ENCODE data around the gene CISTR.
"Not testable (repeated sequence)": the region's sequence is repeated elsewhere in the genome, so short reads cannot be mapped to it uniquely, and the experiment has no call there.

Gene CISTR

DNA sequence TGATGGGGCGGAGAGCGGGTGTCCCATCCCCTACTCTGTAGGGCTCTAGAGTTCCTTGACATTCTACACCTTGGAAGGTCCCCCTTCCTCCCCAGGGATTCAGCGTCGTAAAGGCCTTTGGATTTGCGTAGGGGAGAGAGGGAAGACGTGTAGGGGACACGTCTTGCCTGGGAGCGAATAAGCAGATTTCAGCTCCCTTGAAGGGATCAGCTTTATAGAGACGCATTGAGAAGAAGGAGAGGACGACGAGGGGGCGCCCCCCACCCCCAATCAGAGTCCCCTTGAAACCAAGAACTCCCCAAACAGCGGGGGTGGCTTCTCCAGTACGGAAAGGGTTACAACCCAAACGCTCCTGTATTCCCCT is 24.9 kb downstream of the CISTR start:
- peak overlapping the region; percentile 81 for H3K9ac ChIP-seq (ENCODE audit: insufficient read length)
- H3K27ac ChIP-seq, result no peak overlapping the region
- no peaks in the 10 kb centered on the region for H3K36me3 ChIP-seq (ENCODE audit: insufficient read depth, low read length)
- H3K4me3 ChIP-seq, result peak overlapping the region; percentile 84
- H3K9me3 ChIP-seq (ENCODE audit: low read depth, low read length), result no peaks in the 10 kb centered on the region
- no peak for DNase-seq (ENCODE audit: low read depth, low spot score)
- TF ChIP-seq FOXP2 (optimal IDR thresholded peaks at IDR 0.05; ENCODE audit: control extremely low read depth, extremely low read length, insufficient read depth), result no peak
- no peak for TF ChIP-seq POLR2AphosphoS5 (IDR thresholded peaks at IDR 0.05; ENCODE audit: borderline replicate concordance, low read depth, low read length)
- no peak for TF ChIP-seq EZH2 (IDR thresholded peaks at IDR 0.05)

DNA sequence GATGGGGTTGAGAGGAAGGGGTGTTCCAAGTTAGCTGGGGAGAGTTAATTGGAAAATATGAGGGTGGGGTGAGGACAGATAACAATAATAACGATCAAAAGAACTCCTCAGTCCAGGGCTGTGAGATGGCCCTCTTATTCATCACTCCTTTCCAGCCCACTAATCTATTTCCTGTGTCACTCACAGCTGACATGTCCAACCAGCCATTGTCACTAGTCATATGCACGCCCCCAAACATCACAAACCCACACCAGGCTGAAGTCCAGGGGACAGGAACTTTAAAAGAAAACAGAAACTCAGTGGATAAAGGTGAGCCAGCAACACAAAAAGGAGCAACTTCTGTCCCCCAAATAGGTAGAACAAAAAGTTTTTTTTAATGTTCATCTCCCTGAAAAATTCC is 25.4 kb downstream of the CISTR start:
- DNase-seq (ENCODE audit: low read depth, low spot score), result no peak
- Histone ChIP-seq H3K4me3 (peak overlapping the region; percentile 84), H3K36me3 (ENCODE audit: insufficient read depth, low read length) (no peaks in the 10 kb centered on the region), H3K9me3 (ENCODE audit: low read depth, low read length) (no peaks in the 10 kb centered on the region), H3K27ac (no peak overlapping the region), H3K9ac (ENCODE audit: insufficient read length) (peak overlapping the region; percentile 81)
- TF ChIP-seq EZH2 (IDR thresholded peaks at IDR 0.05), result no peak
- no peak for TF ChIP-seq POLR2AphosphoS5 (IDR thresholded peaks at IDR 0.05; ENCODE audit: borderline replicate concordance, low read depth, low read length)
- no peak for TF ChIP-seq FOXP2 (optimal IDR thresholded peaks at IDR 0.05; ENCODE audit: control extremely low read depth, extremely low read length, insufficient read depth)

DNA sequence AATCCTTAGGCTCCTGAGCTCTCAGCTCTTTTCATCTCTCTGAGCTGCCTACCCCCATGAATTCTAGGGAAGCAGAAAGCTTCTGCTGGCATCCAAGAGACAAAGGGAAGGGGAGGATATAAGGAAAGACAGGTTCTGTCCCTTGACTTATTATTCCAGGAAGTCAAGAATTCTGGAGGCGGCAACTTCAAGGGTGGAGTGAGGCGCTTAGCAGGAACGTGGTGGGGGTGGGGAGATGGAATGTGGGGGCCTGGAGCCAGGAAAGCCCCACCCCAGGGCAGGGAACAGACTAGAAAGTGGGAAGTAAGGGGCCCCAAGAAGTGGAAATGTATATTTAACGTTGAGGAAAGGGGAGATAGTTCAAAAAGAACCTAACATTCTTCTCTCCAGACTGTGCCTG is 26.0 kb downstream of the CISTR start:
- no peak for TF ChIP-seq FOXP2 (optimal IDR thresholded peaks at IDR 0.05; ENCODE audit: control extremely low read depth, extremely low read length, insufficient read depth)
- no peak for TF ChIP-seq EZH2 (IDR thresholded peaks at IDR 0.05)
- TF ChIP-seq POLR2AphosphoS5 (IDR thresholded peaks at IDR 0.05; ENCODE audit: borderline replicate concordance, low read depth, low read length), result no peak
- Histone ChIP-seq H3K9me3 (ENCODE audit: low read depth, low read length) (no peaks in the 10 kb centered on the region), H3K36me3 (ENCODE audit: insufficient read depth, low read length) (no peaks in the 10 kb centered on the region), H3K27ac (no peak overlapping the region), H3K9ac (ENCODE audit: insufficient read length) (peak overlapping the region; percentile 81), H3K4me3 (peak overlapping the region; percentile 84)
- no peak for DNase-seq (ENCODE audit: low read depth, low spot score)

DNA sequence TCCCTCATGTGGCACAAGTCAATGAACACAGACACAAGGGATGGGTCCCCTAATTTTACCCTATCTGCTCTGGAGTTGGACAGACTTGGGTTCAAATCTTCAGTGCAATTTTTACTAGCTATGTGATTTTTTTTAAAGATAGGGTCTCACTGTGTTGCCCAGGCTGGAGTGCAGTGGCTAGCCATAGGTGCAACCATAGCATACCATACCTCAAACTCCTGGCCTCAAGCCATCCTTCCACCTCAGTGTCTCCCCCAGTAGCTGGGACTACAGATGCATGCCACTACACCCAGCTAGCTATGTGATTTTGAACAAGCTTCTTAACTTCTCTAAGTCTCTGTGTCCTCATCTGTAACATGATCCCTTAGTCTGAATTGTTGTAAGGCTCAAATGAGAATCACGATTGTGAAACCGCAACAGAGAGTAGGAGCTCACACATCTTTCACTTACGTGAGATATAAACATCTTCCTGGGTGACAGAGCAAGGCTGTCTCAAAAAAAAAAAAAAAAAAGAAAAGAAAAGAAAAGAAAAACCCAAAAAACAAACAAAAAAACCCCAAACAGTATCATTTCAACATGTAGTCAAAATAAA is 29.2 kb downstream of the CISTR start:
- no peak overlapping the region for H3K27ac ChIP-seq
- no peak for DNase-seq (ENCODE audit: low read depth, low spot score)
- no peaks in the 10 kb centered on the region for H3K9me3 ChIP-seq (ENCODE audit: low read depth, low read length)
- no peak overlapping the region for H3K4me3 ChIP-seq
- no peak overlapping the region for H3K9ac ChIP-seq (ENCODE audit: insufficient read length)
- no peak for TF ChIP-seq POLR2AphosphoS5 (IDR thresholded peaks at IDR 0.05; ENCODE audit: borderline replicate concordance, low read depth, low read length)
- no peak for TF ChIP-seq FOXP2 (optimal IDR thresholded peaks at IDR 0.05; ENCODE audit: control extremely low read depth, extremely low read length, insufficient read depth)
- no peak for TF ChIP-seq EZH2 (IDR thresholded peaks at IDR 0.05)
- no peaks in the 10 kb centered on the region for H3K36me3 ChIP-seq (ENCODE audit: insufficient read depth, low read length)

DNA sequence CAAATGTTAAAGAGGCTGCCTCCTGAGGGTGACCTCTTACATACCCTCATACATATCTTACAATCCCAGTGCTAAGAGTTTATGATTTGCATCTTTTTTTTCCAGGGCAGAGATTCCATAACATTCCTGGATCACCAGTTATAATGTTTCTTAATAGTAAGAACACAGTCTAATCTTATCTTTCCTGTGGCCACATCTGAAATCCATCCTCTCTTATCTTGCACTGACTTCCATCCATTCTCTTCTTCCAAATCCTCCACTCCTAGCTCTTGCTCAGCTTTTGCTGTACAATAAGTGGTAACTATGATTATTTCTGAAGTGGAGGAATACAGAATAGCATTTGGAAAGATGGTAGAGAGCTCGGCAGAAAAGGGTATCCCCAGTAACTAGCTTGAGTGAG is 30.8 kb downstream of the CISTR start:
- Histone ChIP-seq H3K9me3 (ENCODE audit: low read depth, low read length) (no peaks in the 10 kb centered on the region), H3K4me3 (no peak overlapping the region), H3K9ac (ENCODE audit: insufficient read length) (no peak overlapping the region), H3K27ac (no peak overlapping the region), H3K36me3 (ENCODE audit: insufficient read depth, low read length) (no peaks in the 10 kb centered on the region)
- DNase-seq (ENCODE audit: low read depth, low spot score), result no peak
- TF ChIP-seq EZH2 (IDR thresholded peaks at IDR 0.05) (no peak), POLR2AphosphoS5 (IDR thresholded peaks at IDR 0.05; ENCODE audit: borderline replicate concordance, low read depth, low read length) (no peak), FOXP2 (optimal IDR thresholded peaks at IDR 0.05; ENCODE audit: control extremely low read depth, extremely low read length, insufficient read depth) (no peak)

DNA sequence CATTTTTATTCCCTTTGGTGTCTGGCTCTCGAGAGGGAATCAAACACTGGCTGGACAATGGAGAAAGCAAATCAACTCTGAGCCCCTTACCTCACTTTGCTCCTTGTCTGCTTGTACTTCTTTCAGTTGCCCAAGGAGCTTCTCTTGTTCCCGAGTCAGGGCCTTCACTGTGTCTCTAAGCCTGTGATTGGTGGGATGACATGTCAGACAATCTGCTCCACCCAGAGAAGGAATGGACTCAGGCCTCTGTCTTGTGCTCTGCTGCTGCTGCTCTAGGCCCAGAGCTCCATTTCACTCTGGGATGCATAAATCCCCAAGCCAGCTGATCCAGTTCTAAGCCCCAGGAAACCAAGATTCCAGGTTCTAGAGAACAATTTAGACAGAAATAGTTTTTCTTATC is 32.1 kb downstream of the CISTR start:
- H3K4me3 ChIP-seq, result no peak overlapping the region
- DNase-seq (ENCODE audit: low read depth, low spot score), result no peak
- H3K36me3 ChIP-seq (ENCODE audit: insufficient read depth, low read length), result no peaks in the 10 kb centered on the region
- no peak overlapping the region for H3K9ac ChIP-seq (ENCODE audit: insufficient read length)
- TF ChIP-seq FOXP2 (optimal IDR thresholded peaks at IDR 0.05; ENCODE audit: control extremely low read depth, extremely low read length, insufficient read depth), result no peak
- H3K27ac ChIP-seq, result no peak overlapping the region
- H3K9me3 ChIP-seq (ENCODE audit: low read depth, low read length), result no peaks in the 10 kb centered on the region

DNA sequence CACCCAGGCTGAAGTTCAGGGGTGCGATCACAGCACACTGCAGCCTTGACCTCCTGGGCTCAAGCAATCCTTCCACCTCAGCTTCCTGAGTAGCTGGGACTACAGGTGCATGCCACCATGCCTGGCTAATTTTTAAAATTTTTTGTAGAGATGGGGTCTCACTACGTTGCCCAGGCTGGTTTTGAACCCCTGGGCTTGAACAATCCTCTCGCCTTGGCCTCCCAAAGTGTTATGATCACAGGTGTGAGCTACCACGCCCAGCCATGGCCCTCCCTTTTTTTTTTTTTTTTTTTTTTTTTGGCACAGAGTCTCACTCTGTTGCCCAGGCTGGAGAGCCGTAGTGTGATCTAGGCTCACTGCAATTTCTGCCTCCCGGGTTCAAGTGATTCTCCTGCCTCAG is 33.2 kb downstream of the CISTR start:
- H3K36me3 ChIP-seq (ENCODE audit: insufficient read depth, low read length); H3K9ac ChIP-seq (ENCODE audit: insufficient read length); H3K27ac ChIP-seq; H3K4me3 ChIP-seq; H3K9me3 ChIP-seq (ENCODE audit: low read depth, low read length); DNase-seq (ENCODE audit: low read depth, low spot score): not testable (repeated sequence)

DNA sequence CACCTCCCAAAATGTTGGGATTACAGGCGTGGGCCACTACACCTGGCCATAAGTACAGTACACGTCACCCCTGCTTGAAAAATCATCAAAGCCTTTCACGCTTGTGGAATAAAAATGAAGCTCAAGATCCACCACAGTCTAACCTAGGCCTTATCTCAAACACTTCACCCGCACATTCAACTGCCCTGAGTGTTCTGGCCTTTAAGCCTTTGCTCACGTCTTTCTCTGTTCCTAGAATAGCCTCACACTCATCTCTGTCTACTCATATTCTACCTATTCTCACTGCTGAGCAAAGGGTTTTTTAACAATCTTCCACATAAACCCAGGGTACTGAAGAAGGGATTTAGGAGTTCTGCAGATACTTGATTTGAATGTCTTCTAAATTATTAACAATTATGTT is 34.5 kb downstream of the CISTR start:
- H3K4me3 ChIP-seq, result no peak overlapping the region
- no peaks in the 10 kb centered on the region for H3K36me3 ChIP-seq (ENCODE audit: insufficient read depth, low read length)
- H3K9me3 ChIP-seq (ENCODE audit: low read depth, low read length), result no peaks in the 10 kb centered on the region
- H3K9ac ChIP-seq (ENCODE audit: insufficient read length), result no peak overlapping the region
- TF ChIP-seq EZH2 (IDR thresholded peaks at IDR 0.05), result no peak
- no peak for DNase-seq (ENCODE audit: low read depth, low spot score)
- H3K27ac ChIP-seq, result no peak overlapping the region

DNA sequence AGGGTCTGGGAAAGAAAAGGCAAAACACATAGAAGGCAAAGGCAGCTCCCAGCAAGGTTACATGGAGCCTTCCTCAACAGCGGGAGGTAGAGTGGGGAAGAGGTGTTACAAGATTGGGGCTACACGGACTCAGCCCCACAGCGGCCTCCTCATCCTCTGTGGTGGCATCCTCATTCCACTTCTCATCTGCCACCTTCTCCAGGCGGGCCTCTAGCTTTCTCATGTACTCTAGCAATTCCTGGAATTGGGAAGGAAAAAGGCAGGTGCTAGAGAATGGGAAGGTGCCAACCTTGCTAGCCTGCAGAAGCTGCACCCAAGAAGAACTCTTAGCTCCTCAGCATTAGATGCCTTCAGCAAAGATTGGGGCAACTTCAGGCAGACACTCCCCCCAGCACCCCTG is 37.8 kb downstream of the CISTR start:
- H3K9me3 ChIP-seq (ENCODE audit: low read depth, low read length), result no peaks in the 10 kb centered on the region
- no peak overlapping the region for H3K4me3 ChIP-seq
- no peak for DNase-seq (ENCODE audit: low read depth, low spot score)
- TF ChIP-seq POLR2AphosphoS5 (IDR thresholded peaks at IDR 0.05; ENCODE audit: borderline replicate concordance, low read depth, low read length) (no peak), EZH2 (IDR thresholded peaks at IDR 0.05) (no peak), FOXP2 (optimal IDR thresholded peaks at IDR 0.05; ENCODE audit: control extremely low read depth, extremely low read length, insufficient read depth) (no peak)
- no peak overlapping the region for H3K27ac ChIP-seq
- no peak overlapping the region for H3K9ac ChIP-seq (ENCODE audit: insufficient read length)
- no peaks in the 10 kb centered on the region for H3K36me3 ChIP-seq (ENCODE audit: insufficient read depth, low read length)

All from SK-N-MC (cell line).